Mucosa of gallbladder (tissue), 1 donor: Measurements from ENCODE around the gene UGGT2. TPM values are rescaled to one million over a fixed set of nuclear protein-coding genes. Genes with fewer than 3 reads are reported as not detected.
A peak's percentile ranks its signal among the peaks of the same experiment; 100 is the strongest.
"Not testable (repeated sequence)": the region's sequence is repeated elsewhere in the genome, so short reads cannot be mapped to it uniquely, and the experiment has no call there.

Experiments
- DNase-seq: peaks from one replicate; pipeline ENCODE4 v3.0.0-alpha.2; 2020; ENCODE audit warnings: low spot score
- total RNA-seq: library from RNA; stranded (reverse); gene quantifications from one replicate; pipeline ENCODE4 v1.2.1, GENCODE V29; 2021
- donor health status: DM: no; HTN: no; CAD: no.

The UGGT2 gene
- total RNA-seq, 1 donor from 2014 or later: 20.2 TPM

DNA sequence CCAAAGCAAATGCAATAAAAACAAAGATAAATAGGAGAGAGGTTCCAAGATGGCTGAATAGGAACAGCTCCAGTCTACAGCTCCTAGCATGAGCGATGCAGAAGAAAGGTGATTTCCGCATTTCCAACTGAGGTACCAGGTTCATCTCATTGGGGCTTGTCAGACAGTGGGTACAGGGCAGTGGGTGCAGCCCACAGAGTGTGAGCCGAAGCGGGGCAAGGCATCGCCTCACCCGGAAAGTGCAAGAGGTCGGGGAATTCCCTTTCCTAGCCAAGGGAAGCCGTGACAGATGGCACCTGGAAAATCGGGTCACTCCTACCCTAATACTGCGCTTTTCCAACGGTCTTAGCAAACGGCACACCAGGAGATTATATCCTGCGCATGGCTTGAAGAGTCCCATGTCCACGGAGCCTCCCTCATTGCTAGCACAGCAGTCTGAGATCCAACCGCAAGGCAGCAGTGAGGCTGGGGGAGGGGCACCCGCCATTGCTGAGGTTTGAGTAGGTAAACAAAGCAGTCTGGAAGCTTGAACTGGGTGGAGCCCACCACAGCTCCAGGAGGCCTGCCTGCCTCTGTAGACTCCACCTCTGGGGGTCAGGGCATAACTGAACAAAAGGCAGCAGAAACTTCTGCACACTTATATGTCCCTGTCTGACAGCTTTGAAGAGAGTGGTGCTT is 6.6 kb downstream of the UGGT2 start:
- not testable (repeated sequence) for DNase-seq

GRCh38 chr13:96044238-96044637 is 9.0 kb downstream of the UGGT2 start:
- DNase-seq: no peak

DNA sequence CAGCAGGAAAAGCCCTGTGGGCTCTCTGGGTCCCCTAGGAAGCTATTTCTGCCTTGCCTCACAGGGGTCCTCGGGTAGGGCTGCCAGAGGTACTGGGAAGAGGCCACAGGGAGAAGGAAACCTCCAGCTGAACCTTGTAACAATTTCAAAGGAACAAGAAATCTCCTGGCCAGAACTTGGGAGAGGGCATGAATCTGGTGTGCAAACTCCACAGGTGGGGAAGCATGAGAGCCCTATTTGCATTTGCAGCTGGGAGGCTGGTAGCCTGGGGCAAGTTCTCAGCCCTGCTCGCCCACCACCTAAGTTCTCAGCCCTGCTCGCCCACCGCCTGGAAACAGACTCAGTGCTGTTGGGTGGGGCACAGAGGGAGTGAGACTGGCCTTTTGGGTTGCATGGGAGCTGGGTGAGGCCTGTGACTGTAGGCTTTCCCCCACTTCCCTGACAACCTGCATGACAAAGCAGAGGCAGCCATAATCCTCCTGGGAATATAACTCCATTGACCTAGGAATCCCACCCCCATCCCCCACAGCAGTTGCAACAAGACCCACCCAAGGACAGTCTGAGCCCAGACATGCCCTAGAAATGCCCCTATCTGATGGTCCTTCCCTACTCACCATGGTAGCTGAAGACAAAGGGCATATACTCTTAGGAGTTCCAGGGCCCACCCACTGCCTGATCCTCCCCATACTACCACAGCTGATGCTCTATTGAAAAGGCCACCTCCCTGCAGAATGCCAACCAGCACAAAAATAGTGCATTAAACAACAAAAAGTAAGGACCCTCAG is 11.7 kb downstream of the UGGT2 start:
- DNase-seq: no peak

GRCh38 chr13:96036515-96036914 is 16.7 kb downstream of the UGGT2 start:
- DNase-seq: no peak

DNA sequence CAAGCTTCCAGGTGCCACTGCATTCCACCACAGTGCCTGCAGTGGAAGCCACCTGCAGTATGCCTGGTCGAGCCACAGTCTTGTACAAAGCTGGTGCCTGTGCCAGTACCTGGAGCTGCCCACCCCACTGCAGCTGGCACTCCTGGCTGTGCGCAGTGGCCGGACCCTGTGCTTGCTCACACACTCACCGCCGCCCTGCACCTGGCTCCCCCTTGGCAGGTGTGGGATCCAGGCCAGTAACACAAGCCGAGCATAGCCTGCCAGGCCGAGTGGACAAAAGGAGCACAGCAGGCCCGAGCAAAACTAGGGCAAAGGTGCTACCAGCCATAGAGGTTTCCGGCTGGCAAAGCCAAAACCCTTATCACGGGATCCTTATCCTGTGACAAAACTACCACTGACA is 18.5 kb downstream of the UGGT2 start:
- DNase-seq: no peak

- DNase-seq: no peak
Measured at GRCh38 chr13:96033220-96034015, 19.8 kb downstream of the UGGT2 start.

DNA sequence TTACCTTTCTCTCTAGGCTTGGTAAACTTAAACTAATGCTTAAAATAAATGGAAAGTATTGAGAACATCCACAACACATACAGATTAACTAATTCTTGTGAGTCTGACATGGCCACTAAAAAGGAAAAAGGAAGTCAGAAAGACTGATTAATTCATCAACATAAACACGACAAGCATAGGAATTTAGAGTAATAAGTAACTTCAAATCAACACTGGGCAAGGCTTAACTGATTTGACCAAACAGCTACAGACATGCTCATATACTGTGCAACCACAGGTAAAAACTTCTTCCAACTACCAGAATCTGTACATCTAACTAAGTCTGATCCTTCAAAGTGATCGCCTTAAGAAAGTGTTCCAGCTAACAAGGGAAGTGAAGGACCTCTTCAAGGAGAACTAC is 20.5 kb downstream of the UGGT2 start:
- DNase-seq: no peak

GRCh38 chr13:96029002-96029401 is 24.2 kb downstream of the UGGT2 start:
- DNase-seq: no peak

DNA sequence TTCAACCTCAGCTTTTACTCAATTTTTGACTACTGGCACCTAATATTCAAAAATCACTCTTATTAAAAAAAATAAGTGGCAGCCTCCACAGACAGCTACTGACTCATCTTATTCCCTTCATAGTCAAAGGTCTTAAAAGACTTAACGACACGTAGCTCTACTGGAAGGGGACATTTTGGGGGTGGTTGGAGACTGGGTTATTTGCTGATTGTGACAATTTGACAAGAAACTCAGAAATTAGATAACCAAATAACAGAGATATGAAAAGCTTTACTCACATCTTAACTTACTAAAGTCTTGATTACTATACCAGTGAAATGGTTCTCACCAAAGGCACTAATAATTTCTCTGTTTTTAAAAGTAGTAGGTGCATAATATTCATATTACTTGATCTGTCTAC is 25.7 kb downstream of the UGGT2 start:
- no peak for DNase-seq

GRCh38 chr13:96025283-96025682 is 27.9 kb downstream of the UGGT2 start:
- no peak for DNase-seq

GRCh38 chr13:96020931-96021330 is 32.3 kb downstream of the UGGT2 start:
- no peak for DNase-seq

- DNase-seq: peak; percentile 23
Measured at GRCh38 chr13:96020155-96020575, 33.0 kb downstream of the UGGT2 start.

- DNase-seq: no peak
Measured at GRCh38 chr13:96018135-96018534, 35.1 kb downstream of the UGGT2 start.

GRCh38 chr13:96011291-96011872 is 41.8 kb downstream of the UGGT2 start:
- DNase-seq: no peak

DNA sequence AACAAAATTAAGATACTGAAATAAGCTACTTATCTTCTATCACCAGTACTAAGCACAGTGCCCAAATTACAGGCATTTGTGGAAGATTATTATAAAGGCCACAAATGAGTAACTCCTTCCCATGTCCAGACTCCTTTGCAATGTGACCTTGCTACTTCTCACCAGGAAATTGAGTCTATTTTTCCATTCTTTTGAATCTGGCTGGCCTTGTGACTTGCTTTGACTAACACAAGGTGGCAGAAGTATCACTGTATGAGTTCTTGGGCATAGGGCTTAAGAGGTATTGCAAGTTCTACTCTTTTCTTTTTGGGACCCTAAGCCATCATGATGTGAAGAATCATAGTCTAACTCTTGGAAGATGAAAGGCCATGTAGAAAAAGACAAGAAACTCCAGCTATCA is 49.9 kb downstream of the UGGT2 start:
- no peak for DNase-seq

GRCh38 chr13:96002322-96003131 is 50.7 kb downstream of the UGGT2 start:
- DNase-seq: no peak

DNA sequence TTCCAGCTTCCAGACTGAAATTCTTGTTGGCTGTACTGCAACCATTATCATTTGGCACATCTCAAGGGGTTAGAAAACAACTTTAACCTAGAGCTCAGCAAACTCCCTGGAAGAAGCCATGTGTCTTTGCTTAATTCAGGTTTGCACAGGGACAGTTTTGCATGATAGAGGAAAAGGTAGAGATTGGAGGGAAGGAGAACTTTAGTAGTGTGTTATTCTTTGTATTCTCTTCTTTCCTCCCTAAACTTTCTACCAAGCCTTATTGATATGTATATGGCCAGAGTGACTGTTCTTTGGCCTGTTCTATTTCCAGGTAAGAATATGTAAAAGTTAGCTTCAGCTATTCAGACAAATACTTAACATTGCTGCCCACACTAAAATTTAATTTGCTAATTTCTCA is 53.1 kb downstream of the UGGT2 start:
- DNase-seq: no peak

GRCh38 chr13:95987841-95988240 is 65.4 kb downstream of the UGGT2 start:
- DNase-seq: no peak

DNA sequence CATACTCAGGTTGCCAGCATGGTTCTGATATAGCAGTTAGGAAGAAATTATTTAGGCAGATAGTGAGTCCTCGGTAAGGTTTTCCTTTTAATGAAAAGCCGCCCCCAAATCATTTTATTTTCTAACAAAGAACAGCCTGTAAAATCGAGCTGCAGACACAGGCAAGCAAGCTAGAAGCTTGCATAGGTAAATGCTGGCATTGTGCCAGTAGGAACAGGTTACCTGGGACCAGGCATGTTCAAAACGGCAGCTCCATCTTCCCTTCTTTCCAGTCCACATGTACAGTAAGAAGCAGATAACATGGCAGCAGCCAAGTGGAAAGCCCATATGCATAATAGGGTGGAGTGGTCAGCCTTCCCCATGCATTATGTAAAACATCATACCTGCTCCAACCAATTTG is 71.1 kb downstream of the UGGT2 start:
- DNase-seq: no peak

DNA sequence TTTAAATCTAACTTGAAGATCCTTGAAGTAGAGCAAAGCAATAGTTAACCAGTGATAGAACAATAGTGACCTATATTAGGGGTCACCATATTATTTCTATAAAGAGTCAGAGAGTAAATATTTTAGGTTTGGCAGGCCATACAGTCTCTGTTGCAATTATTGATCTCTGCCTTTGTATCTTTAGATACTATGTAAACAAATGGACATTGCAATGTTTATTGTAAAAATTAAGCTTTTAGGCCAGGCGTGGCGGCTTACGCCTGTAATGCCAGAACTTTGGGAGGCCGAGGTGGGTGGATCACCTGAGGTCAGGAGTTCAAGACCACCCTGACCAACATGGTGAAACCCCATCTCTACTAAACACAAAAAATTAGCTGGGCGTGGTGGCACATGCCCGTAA is 80.5 kb downstream of the UGGT2 start:
- DNase-seq: not testable (repeated sequence)

DNA sequence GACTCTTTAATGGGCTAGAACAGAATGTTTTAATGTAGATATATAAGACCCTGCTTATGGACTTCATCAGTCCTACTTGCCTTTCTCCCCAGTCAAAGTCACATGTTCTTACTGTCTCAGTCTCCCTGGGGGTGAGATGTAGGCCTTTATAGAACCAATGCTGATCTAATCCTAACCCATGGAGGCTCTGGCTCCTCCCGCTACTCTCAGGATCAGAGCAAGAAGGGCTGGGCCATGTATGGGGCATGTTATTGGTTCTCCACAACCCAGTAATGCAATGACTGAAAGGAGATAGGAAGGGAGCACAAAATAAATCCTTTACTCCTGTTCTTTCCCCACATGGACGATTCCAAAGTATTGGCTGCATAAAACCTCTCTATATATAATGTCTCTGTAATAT is 82.3 kb downstream of the UGGT2 start:
- no peak for DNase-seq
